SH-SY5Y (cell line): ENCODE data around the gene TCF15.

Experiments
- GATA2 ChIP-seq: IDR thresholded peaks from 2 replicates; pipeline ENCODE4 v1.6.1; 2011; ENCODE audit warnings: mild to moderate bottlenecking, low read depth, low read length
- GATA3 ChIP-seq: IDR thresholded peaks from 2 replicates; pipeline ENCODE4 v1.6.1; 2011; ENCODE audit warnings: low read depth, mild to moderate bottlenecking, low read length, moderate library complexity

DNA sequence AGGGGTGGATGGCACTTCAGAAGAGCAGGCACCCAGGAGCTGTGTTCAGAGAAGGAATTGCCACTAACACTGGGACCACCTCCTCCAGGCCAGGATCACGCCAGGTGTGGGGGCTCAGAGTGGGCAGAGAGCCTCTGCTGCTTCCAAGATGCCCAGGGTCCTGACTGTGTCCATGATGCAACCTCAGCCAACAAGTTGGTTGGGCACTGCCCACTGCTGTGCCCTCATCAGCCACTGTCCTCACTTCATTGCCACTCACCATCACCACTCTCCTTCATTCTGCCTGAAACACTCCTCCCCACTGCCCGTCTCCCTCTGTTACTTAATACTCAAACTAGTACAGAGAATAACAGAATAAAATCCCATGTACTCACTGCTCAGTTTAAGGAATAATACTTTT is 16.5 kb upstream of the TCF15 start:
- TF ChIP-seq GATA3 (no peak), GATA2 (no peak)
